Endothelial cell of umbilical vein (primary cell): ENCODE data around the gene ATG101.

Source experiments
- JUN ChIP-seq: IDR thresholded peaks from 2 replicates; pipeline ENCODE4 v1.6.1; 2011; ENCODE audit warnings: borderline replicate concordance, low read depth; ENCODE audit not compliant: insufficient read length, insufficient read depth
- POLR2A ChIP-seq: IDR thresholded peaks from 2 replicates; pipeline ENCODE4 v1.6.1; 2012; ENCODE audit warnings: low read depth, mild to moderate bottlenecking, control low read depth, low read length
- POLR2AphosphoS5 ChIP-seq: IDR thresholded peaks from 2 replicates; pipeline ENCODE4 v1.6.1; 2012; ENCODE audit warnings: low read depth, mild to moderate bottlenecking, control low read depth, low read length, moderate library complexity; ENCODE audit not compliant: insufficient read depth
- TF ChIP-seq, protein P1 (sequence below), 2 donors: IDR thresholded peaks; 1 replicate in 1 of 2; 2 replicates in 1 of 2; pipeline ENCODE4 v1.5.1; 2011; ENCODE audit warnings: low read length in 2 of 2, mild to moderate bottlenecking in 2 of 2, moderate library complexity in 2 of 2, control low read depth in 1 of 2, inconsistent platforms in 1 of 2, low read depth in 1 of 2; ENCODE audit not compliant: insufficient read depth in 1 of 2; ENCODE audit errors: extremely low read depth in 1 of 2

GRCh38 chr12:52038447-52038846 lies 31.3 kb upstream of the ATG101 start:
- no peak for TF ChIP-seq POLR2A
- TF ChIP-seq, protein P1, sequence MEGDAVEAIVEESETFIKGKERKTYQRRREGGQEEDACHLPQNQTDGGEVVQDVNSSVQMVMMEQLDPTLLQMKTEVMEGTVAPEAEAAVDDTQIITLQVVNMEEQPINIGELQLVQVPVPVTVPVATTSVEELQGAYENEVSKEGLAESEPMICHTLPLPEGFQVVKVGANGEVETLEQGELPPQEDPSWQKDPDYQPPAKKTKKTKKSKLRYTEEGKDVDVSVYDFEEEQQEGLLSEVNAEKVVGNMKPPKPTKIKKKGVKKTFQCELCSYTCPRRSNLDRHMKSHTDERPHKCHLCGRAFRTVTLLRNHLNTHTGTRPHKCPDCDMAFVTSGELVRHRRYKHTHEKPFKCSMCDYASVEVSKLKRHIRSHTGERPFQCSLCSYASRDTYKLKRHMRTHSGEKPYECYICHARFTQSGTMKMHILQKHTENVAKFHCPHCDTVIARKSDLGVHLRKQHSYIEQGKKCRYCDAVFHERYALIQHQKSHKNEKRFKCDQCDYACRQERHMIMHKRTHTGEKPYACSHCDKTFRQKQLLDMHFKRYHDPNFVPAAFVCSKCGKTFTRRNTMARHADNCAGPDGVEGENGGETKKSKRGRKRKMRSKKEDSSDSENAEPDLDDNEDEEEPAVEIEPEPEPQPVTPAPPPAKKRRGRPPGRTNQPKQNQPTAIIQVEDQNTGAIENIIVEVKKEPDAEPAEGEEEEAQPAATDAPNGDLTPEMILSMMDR (IDR thresholded peaks at IDR 0.05; ENCODE audit: extremely low read depth in 1 of 2, insufficient read depth in 1 of 2, low read depth in 1 of 2, low read length in 2 of 2): no peak
- TF ChIP-seq POLR2AphosphoS5: no peak
- TF ChIP-seq JUN: no peak
